ENCODE results near the gene EEF1E1.

Gene EEF1E1

DNA sequence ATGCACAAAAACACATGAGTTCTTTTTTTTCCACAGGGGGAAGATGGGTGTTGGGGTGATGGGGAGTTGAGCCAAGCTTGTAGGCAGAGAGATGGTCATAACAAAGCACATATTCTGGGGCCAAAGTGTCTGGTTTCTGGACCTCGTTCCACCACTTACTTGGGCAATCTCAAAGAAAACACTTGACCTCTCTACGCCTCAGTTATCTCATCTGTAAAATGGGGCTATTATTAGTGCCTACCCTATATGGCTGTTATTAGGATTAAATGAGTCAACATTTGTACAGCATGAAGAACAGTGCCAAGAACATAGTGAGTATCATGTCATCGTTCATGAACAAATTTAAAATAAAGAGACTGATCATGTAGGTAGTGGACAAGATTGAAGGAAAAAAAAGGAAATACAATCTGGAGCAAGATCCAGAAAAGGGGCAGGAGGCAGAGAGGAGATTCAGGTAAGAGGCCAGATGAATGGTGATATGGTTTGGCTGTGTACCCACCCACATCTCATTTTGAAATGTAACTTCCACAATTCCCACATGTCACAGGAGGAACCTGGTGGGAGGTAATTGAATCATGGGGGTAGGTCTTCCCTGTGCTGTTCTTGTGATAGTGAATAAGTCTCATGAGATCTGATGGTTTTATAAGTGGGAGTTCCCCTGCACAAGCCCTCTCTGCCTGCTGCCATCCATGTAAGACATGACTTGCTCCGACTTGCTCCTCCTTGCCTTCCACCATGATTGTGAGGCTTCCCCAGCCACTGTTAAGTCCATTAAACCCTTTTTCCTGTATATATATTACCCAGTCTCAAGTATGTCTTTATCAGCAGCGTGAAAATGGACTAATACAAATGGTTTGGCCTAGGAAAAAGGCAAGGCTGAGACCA is 14.2 kb downstream of the EEF1E1 start:
- no peak for DNase-seq

DNA sequence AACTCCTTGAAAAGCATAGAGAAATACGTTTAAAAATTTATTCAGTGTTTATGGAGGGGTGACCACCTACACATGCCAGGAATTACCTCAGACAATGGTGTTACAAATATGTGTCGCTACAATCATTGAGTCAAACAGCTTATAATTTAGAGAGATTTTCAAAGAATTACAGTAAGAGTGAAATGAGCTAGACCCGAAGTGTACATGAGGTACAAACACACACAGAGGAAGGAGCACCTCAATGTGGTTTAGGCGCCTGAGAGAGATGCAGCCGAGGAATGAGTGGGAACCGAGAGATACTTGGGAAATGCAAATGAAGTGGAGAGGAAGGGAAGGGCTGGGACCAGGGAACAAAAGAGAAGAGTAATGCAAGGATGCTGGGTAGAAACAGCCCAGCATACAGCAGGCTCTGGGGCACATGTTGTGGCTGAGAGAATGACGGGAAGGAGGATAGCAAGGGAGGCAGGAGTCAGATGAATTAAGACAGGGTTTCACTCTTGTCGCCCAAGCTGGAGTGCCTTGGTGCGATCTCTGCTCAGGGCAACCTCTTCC is 15.5 kb downstream of the EEF1E1 start:
- DNase-seq, result no peak

DNA sequence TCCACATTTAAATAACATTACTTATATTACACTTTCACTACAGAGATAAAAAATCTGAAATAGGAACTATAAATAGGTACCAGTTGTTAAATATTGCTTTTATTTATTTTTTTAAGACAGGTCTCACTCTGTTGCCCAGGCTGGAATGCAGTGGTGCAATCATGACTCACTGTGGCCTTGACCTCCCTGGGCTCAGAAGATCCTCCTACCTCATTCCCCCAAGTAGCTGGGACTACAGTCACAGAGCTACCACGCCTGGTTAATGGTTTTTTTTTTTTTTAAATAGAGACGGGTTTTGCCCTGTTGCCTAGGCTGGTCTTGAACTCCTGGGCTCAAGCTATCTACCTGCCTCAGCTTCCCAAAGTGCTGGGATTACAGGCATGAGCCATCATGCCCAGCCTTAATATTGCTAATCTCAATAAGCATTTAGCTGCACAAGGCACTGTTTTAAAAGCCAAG is 17.3 kb downstream of the EEF1E1 start:
- DNase-seq, result no peak

DNA sequence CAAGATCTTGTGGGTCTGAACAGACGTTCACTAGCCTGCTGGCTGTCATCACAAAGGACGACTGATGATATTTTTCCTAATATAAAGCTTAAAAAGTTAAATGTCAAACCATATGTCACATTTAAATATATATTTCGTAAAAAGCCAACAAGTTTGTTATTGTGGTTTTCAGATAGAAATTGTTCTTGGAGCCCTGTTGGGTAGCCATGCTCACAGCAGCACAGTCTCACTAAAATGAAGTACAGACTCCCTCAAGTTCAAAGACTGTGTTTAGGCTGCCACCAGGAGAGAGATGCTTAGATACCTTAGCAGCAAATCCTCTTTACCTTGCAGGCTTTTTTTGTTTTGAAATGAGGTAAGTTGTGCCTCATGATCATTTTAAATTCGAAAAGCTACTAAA is 17.8 kb downstream of the EEF1E1 start:
- DNase-seq, result no peak

DNA sequence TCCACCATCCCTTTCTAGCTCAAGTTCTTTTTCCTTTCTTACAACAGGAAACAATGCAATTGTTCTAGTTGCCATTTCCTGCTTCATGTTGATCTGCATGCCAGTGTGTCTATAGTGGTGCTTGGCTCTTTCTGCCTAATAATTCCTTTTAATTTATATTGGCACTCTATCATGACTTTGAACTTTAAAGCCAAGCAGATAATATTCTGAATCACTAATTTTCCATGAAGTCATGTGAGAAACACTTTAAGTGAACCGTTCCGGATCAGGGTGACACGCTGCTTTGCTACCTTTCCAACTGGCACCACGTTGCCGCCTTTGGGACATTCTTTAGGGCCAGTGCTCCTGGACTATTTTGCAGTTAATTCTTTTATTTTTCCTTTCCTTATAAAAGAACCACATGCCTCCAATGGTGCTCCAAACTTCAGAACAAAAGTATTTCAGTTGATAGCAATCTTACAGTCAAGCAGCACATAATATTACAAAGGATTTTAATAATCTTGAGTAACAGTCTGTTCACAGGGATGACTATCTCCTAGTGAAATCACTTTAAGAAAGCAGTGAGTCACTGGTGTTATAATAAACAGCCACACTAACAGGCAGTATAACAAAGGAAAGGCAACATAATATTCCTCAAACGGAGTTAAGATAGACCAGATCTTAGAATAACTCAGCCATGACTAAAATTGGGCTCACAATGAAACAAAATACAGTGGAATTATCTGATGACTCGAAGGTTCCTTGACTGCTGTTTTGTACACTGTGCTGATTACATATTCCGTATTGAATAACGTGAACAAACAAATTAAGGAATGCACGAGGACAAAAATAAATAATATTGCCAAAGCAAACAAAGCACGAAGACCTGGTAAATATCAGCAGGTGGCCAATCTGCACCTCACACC is 19.1 kb downstream of the EEF1E1 start:
- no peak for DNase-seq

DNA sequence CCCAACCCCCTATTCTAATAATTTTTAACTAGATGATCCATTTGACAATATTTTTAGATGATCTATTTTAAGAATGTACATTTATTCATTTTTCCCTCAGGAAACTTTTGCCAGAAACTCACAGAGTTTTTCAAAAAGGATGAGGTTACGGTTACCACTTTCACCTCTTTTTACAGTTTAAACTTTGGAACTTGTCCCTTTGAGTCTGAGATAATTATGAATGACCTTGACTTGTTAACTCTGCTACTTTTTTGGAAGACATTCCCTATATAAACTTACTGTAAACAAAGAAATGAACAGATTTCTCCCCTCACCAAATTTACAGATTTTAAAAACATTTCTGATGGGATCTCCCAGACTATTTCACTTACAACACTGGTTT is 19.8 kb downstream of the EEF1E1 start:
- no peak for DNase-seq

DNA sequence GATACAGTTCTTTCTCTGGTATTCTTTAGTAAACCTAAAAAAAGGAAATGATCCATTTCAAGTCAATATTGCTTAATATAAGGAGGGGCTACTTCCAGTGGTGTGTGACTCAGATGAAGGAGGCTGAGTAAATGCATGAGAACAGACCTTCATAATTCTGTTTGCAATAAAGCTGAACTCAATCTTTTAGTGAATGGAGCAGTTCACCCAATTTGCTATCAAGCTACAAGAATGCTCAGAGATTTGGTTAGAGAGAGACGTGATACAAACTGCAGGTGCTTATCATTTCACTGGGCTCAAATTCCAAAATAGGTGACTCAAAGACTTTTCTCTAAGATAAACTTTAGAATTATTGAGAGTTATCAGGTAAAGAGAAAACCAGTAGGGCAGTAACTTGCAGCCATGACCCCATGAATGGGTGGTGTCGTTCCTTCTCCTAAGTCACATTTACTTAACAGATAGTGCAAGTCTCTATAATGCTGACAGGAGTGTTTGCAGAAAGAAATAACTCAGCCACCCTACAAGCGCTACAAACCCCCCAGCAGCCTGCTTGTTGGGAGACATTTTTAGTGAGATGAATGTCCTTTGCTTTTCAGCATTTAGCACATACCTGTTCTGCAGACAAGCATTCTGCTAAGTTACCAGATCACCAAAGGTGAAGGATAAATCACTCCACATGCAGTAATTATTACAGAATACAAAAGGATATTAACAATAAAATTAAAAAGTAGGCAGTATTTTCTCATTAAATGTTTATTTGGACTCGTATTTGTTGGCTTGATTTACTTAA is 21.8 kb downstream of the EEF1E1 start:
- DNase-seq, result no peak

DNA sequence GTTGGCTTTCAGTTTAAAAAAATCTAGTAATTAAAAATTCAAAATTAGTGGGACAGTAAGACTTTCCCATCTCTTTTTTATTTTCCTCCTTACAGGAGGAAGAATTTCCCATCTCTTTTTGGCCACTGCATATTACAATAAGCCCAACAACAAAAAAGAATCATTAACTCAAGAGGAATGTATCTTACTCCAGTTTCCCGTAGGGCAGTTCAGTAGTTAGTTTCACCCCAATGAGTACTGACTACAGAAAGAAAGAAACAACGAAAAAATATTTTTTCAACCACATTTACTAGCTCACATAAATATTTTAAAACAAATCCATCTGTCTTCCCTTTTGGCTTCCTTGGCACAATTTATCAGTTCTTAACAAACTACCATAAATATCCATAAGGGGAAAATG is 23.2 kb downstream of the EEF1E1 start:
- DNase-seq, result no peak

DNA sequence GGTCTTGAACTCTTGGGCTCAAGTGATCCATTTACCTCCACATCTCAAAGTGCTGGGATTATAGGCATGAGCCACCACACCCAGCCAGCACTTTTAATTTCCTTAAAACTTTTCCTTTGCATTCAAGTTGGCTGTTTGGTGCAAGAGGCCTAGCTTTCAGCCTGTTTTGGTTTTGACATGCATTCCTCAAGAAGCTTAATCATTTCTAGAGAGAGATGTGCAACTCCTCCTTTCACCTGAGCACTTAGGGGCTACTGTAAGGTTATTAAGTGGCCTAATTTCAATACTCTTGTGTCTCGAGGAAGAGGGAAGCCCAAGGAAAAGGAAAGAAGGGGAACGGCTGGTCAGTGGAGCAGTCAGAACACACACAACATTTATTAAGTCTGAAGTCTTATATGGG is 24.4 kb downstream of the EEF1E1 start:
- no peak for DNase-seq

DNA sequence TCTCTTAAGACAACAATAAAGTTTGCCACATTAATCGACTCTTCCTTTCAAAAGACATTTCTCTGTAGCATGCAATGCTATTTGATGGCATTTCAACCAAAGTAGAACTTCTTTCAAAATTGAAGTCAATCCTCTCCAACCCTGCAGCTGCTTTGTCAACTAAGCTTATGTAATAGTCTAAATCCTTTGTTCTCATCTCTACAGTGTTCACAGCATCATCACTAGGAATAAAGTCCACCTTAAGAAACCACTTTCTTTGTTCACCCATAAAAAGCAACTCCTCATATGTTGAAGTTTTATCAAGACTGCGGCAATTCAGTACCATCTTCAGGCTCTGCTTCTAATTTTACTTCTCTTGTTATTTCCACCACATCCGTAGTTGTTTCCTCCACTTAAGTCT is 26.6 kb downstream of the EEF1E1 start:
- DNase-seq, result no peak

DNA sequence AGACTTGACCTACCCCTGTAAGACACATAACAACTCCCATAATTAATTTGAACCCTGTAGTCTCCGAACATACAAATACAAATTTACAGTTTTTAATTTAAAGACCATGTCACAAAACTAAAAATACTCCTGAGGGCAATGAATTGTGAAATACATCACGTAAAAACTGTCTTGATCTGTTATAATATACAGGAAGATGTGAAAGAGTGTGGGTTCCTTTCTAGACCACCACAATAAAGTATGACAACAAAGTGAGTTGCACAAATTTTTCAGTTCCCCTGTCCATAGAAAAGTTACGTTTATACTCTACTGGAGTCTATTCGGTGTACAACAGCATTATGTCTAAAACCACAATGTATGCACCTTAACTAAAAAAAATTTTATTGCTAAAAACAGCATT is 27.2 kb downstream of the EEF1E1 start:
- DNase-seq, result no peak

DNA sequence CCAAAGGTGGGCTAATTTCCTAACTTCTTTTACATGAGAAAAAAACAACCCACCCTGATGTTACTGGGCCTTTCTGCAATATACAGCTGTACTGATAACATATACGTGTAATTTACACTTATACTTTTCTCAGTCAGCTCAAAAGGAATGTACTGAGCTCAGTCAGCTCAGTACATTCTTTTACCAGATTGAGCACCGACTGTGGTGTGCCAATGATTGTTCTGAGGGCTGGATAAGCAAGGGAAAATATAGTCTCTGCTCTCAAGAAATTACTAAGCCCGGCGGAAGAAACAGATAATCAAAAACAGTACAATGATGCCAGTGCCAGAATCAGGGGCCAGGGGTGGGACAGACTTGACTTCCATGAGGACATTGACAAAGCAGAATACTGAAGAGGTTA is 28.1 kb downstream of the EEF1E1 start:
- DNase-seq, result no peak

DNA sequence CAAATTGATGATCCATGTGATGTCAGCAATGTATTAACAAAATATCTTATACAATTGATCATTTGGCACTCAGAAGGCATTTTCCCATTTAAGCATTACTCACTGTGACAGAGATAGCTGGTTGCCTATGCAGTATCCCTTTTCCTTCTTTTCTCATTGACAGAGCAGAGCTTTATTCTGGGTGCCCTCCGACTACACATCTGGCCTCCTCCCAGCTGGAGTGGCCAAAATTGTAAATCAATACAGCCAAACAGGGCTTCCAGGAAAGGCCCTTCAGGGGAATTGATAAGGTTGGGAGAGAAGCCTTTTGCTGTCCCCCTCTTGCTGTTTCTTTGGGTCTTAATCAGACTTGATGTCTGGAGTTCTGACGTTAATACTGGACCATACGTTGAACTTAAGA is 28.6 kb downstream of the EEF1E1 start:
- DNase-seq, result no peak

DNA sequence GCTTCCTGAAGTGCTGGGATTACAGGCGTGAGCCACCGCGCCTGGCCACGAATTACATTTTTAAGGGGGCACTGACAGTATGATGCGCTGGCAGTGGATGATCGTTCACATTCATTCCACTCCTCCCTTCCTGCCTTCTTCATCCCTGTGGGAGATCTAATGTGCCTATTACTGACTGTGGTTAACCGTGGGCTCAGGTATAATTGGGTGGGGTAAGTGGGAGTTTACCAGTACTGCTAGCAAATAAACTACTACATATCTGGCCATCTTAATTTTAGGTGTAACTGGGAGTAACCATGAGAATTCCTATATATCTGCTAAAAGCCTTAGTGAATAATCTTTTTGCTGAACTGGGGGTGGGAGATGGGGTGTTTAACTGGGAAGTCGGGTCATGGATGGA is 31.6 kb downstream of the EEF1E1 start:
- DNase-seq, result no peak

DNA sequence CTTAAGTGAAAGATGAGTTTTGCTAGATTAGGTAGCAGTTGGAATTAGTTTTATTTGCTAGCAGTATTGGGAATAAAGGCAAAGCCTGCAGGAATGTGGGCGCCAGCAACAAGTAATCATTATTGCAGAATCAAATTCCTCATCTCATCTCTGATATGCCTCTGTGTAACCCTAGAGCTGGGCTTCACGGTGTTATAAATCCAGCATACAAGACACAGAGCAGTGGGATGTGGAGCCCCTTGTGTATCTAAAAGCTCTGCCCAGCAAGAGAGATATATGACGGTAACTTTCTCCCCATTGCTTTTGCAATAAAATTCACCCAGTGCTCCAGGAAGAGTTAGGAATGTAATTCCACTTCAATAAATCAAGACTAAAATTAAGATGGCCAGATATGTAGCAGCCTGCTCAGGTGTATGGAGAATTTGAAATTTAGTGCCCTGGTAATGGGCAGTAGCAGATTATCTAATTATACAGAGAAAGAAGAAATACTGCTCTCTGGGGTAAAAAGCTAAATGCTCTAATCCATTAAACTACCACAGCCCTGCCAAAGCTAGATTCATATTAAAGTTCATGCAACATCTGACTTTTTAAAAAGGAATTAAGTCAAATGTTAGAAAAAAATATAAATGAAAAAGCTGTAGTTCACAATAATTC is 32.6 kb downstream of the EEF1E1 start:
- no peak for DNase-seq

DNA sequence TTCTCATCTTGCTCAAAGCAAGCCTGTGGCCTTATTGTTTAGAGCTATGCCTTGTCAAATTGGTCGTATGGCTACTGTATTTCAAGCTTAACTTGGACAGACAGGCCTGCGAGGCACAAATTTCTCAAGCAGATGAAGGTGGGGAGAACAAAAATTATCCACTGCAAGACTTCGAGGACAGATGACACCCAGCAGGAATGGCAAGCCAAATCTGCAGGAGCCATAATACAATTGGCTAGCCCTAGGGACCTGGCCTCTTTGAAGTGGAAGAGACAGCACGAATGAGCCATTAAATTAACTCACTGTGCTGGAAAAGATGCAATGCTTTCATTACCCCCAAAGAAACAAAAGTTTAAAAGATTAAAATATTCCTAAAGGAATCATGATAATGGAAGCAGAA is 33.2 kb downstream of the EEF1E1 start:
- DNase-seq, result no peak

DNA sequence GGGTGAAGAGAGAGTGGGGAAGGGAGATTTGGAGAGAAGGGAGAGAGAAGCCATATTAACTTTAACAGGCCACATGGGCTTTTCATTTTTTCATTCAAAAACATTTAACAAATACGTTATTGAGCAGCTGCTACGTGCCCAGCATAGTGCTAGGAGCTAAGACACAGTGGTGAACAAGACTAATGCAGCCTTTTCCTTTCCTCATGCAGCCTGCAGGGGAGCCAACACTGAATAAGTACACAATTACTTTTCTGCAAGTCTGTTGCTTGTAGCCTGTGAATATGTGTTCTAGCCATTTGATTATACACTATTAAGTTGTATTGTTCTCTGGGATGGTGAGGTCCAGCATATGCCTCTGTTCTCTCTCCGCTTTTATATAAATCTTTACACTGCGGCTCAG is 36.2 kb downstream of the EEF1E1 start:
- DNase-seq, result no peak

DNA sequence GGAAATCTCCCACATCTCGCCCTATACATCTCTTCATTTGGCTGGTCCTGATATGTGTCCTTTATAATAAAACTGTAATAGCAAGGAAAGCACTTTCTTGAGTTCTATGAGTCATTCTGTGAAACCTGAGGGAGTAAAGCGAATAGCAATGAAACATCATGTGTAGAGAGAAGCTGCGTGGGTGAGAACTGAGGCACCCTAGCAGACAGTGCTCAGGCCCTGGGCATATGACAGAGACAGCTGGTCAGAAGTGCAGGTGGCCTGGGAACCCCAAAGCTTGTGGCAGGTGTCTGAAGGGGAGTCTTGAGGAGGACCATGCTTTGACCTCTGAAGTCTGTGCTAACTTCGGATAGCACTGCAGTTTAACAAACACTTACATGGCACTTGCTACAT is 36.8 kb downstream of the EEF1E1 start:
- no peak for DNase-seq

DNA sequence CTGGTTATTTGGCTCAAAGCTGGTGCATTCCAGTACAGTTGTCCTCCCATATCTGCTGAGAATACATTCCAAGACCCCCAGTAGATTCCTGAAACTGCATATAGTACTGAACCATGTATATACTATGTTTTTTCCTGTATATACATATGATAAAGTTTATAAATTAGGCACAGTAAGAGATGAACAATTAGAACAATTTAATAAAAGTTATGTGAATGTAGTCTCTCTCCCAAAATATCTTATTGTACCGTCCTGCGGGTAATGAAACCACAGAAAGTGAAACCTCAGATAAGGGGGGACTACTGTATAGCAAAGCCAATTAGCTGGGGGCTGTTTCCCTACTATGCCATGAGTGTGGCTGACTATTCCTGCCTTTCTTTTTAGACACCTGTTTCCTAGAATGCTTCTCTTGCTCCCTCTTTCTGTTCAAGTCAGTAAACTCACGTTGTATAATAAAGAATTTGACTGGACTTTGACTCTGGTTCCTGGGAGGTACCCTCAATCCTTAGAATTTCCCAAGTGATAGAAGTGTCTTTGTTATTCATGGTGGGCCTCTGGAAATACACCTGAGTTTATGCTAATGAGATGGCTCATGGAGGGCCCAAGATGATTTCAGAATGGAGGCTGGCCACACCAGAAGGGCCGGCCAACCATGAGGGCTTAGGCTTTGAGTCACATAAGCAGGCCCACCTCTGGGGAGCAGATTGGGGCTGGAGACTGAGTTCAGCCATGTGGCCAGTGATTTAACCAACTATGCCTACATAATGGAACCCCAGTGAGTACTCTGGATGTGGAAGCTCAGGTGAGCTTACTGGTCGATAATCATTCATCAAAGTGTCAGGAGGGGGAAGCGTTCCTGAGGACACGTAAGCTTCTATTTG is 37.5 kb downstream of the EEF1E1 start:
- DNase-seq, result no peak

DNA sequence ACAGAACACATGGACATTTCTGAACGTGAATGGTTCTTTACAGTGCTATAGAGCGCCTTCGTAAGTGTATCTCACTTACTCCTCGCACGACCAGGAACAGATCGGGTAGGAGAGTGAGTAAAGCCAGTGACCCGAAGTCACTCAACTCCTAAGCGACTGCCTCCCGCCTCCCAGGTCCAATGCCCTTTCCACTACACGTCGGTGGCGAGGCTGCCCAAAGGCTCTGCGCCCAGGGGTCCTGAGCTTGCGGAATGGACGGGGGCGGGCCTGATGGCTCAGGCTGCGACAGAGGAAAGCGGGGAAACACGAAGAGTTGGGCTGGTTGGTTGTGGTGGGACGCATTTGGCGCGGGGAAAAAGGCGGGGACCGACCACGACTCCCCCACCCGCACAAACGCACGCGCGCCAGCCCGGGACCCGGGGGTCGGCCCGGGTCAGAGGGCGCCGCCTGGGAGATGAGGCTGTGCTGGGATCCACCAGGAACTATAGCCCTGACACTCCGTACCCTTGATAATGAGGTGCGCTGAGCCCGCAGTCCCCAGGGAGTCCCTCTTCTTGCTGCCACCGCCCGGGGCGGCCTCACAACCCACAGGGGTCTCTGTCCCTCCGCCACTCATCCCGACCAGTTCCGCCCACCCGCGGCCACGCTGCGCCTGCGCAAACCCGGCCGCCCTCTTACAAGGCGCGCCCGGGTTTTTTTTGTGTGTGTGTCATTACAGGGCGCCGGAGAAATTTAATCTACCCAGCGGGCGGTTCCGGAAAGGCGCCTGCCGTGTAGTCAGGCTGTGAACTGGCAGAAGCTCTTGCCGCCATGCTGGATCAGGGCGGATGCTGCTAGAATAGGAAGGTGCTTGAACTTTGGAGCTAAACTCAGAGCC is 38.3 kb downstream of the EEF1E1 start, which contains the start of gene BLOC1S5:
BLOC1S5 (minus strand) TSS at position 629 of the 877 bp plus-strand sequence; CDS start at position 616, 13 bp downstream.
- DNase-seq, result peak; percentile 85 to 92 (median 86)

All from activated naive CD4-positive, alpha-beta T cell (primary cell).